GM12873 (cell line): ENCODE data around the gene AATK.

Experiments used
- CTCF ChIP-seq: IDR thresholded peaks from 2 replicates; pipeline ENCODE4 v1.5.1; 2012; ENCODE audit warnings: low read depth, mild to moderate bottlenecking, moderate library complexity, low read length, control low read depth; ENCODE audit not compliant: insufficient read depth; ENCODE audit errors: missing control alignments

AATK gene

GRCh38 chr17:81094509-81095382 is 71.3 kb downstream of the AATK start:
- TF ChIP-seq CTCF: no peak

GRCh38 chr17:81093619-81094508 is 72.2 kb downstream of the AATK start:
- no peak for TF ChIP-seq CTCF

- TF ChIP-seq CTCF: no peak
These were observed 73.4 kb downstream of the AATK start for GRCh38 chr17:81092518-81093095.

- no peak for TF ChIP-seq CTCF
These were observed 74.1 kb downstream of the AATK start for GRCh38 chr17:81091774-81092517.

GRCh38 chr17:81091154-81091553 is 74.9 kb downstream of the AATK start:
- no peak for TF ChIP-seq CTCF

GRCh38 chr17:81090361-81091136 is 75.5 kb downstream of the AATK start:
- no peak for TF ChIP-seq CTCF
